Measurements from ENCODE around the gene KCNMA1.

- TF ChIP-seq MAX (IDR thresholded peaks at IDR 0.05) (no peak), EP300 (IDR thresholded peaks at IDR 0.05; ENCODE audit: borderline replicate concordance) (no peak), YY1 (IDR thresholded peaks at IDR 0.05; ENCODE audit: low read depth) (no peak), TAF1 (IDR thresholded peaks at IDR 0.05; ENCODE audit: low read depth) (no peak), EGR1 (IDR thresholded peaks at IDR 0.05) (no peak)
These were observed 376.5 kb downstream of the KCNMA1 start for GRCh38 chr10:77261146-77261545.

Data from Ishikawa (cell line).